ENCODE data around the gene GTF3C1.

Gene GTF3C1

DNA sequence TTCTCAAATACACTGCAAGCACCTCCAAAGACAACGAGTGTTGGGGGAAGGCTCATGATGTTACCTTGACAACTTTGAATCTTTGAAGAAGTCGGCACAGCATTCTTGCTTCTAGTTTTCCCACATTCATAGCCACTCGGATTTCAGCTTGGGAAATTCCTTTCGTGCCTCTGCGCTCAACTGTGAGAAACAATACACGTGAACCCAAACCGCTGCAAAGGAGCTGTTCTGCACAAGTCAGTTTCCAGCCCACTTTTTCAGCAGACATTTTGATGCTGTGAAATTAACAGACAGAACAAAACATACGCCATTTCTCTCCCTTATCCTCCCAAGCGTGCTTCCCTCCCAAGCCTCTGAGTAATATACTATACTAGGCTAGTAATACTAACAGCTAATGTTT is 41.2 kb downstream of the GTF3C1 start:
- Histone ChIP-seq H3K27me3 (ENCODE audit: control insufficient read depth, insufficient read depth, low read length) (no peaks in the 10 kb centered on the region), H3K4me2 (ENCODE audit: low read length) (no peak overlapping the region), H3K4me3 (ENCODE audit: low read depth, low read length) (no peak overlapping the region), H3K4me1 (peaks cover 15% of the 10 kb centered on the region), H2AFZ (no peak overlapping the region), H3K36me3 (ENCODE audit: control insufficient read depth, insufficient read depth, low read length) (no peaks in the 10 kb centered on the region), H3K79me2 (no peaks in the 10 kb centered on the region), H3K9ac (no peak overlapping the region), H3K9me3 (ENCODE audit: control insufficient read depth, low read length) (no peaks in the 10 kb centered on the region), H3K27ac (peak overlapping the region; percentile 36)
- TF ChIP-seq, protein P1, sequence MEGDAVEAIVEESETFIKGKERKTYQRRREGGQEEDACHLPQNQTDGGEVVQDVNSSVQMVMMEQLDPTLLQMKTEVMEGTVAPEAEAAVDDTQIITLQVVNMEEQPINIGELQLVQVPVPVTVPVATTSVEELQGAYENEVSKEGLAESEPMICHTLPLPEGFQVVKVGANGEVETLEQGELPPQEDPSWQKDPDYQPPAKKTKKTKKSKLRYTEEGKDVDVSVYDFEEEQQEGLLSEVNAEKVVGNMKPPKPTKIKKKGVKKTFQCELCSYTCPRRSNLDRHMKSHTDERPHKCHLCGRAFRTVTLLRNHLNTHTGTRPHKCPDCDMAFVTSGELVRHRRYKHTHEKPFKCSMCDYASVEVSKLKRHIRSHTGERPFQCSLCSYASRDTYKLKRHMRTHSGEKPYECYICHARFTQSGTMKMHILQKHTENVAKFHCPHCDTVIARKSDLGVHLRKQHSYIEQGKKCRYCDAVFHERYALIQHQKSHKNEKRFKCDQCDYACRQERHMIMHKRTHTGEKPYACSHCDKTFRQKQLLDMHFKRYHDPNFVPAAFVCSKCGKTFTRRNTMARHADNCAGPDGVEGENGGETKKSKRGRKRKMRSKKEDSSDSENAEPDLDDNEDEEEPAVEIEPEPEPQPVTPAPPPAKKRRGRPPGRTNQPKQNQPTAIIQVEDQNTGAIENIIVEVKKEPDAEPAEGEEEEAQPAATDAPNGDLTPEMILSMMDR (IDR thresholded peaks at IDR 0.05) = no peak

DNA sequence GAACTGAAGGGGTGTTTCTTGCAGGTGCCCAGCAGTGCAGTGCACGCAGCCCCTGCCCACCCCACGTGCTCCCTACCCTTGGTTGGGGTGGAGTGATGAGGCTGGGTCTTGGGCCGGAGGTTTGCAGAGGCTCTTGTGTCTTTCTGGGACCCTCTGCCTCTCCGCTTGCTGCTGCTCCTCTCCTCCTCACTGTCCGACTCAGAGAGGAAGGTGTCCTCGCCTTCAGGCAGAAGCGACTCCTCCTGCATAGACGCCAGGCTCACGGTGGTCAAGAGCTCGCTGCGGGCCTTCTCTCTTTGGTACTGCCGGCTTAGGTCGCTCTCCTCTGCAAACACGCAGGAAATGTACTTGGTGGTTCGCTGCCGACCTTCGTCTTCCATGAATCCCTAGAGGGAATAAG is 42.9 kb downstream of the GTF3C1 start:
- TF ChIP-seq, protein P1 (IDR thresholded peaks at IDR 0.05) = no peak

DNA sequence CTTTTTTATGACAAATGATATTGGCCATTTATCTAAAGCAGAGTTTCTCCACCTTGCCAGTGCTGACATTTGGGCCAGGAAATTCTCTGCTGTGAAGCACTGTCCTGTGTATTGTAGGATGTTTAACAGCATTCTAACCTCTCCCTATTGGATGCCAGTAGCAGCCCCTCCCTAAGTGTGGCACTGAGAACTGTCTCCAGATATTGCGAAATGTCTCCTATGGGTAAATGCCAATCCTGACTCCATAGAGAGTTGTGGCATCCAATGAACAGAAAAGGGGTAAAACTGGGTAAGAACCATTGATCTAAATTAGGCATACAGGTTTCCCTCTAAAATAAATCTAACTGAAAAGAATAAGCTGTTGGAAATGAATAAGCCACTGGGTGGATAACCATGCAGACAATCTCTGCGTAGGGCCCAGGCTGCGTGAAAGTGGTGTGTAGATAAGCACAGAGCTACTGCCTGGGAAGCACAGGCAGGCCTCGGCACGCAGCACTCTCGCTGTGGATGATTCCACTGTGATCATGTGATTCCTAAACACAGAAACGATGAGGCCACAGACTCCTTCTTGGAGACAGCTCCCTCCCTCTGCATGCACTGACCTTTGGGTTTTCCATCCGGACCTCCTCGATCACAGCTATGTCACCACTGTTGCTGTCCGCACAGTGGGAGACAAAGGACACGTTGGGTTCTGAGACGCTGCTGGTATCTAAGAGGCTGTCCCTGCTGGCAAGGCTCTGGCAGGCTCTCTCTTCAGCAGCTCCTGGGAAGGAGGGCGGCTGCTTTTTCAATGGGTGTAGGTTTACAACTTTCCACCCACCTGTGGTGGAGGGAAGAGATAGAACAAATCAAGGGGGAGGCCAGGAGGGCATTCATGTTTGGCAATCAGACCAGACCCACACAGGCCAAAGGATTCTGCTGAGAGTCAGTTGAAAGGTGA is 44.1 kb downstream of the GTF3C1 start:
- peaks cover 3% of the 10 kb centered on the region for H3K4me1 ChIP-seq
- H3K4me2 ChIP-seq (ENCODE audit: low read length) = no peak overlapping the region
- no peak overlapping the region for H3K9ac ChIP-seq
- H3K27me3 ChIP-seq (ENCODE audit: control insufficient read depth, insufficient read depth, low read length) = no peaks in the 10 kb centered on the region
- no peaks in the 10 kb centered on the region for H3K36me3 ChIP-seq (ENCODE audit: control insufficient read depth, insufficient read depth, low read length)
- no peaks in the 10 kb centered on the region for H3K79me2 ChIP-seq
- no peaks in the 10 kb centered on the region for H3K9me3 ChIP-seq (ENCODE audit: control insufficient read depth, low read length)
- no peak overlapping the region for H2AFZ ChIP-seq
- TF ChIP-seq, protein P1 (IDR thresholded peaks at IDR 0.05) = no peak
- H3K27ac ChIP-seq = no peak overlapping the region
- no peak overlapping the region for H3K4me3 ChIP-seq (ENCODE audit: low read depth, low read length)

More for the DNA sequence above, 42.9 kb downstream of the GTF3C1 start:
- H3K4me1 ChIP-seq = peaks cover 7% of the 10 kb centered on the region
- H2AFZ ChIP-seq = no peak overlapping the region
- no peak overlapping the region for H3K4me3 ChIP-seq (ENCODE audit: low read depth, low read length)
- H3K36me3 ChIP-seq (ENCODE audit: control insufficient read depth, insufficient read depth, low read length) = no peaks in the 10 kb centered on the region
- H3K9ac ChIP-seq = no peak overlapping the region
- H3K27ac ChIP-seq = no peak overlapping the region
- H3K9me3 ChIP-seq (ENCODE audit: control insufficient read depth, low read length) = no peaks in the 10 kb centered on the region
- no peak overlapping the region for H3K4me2 ChIP-seq (ENCODE audit: low read length)
- H3K79me2 ChIP-seq = no peaks in the 10 kb centered on the region
- no peaks in the 10 kb centered on the region for H3K27me3 ChIP-seq (ENCODE audit: control insufficient read depth, insufficient read depth, low read length)

DNA sequence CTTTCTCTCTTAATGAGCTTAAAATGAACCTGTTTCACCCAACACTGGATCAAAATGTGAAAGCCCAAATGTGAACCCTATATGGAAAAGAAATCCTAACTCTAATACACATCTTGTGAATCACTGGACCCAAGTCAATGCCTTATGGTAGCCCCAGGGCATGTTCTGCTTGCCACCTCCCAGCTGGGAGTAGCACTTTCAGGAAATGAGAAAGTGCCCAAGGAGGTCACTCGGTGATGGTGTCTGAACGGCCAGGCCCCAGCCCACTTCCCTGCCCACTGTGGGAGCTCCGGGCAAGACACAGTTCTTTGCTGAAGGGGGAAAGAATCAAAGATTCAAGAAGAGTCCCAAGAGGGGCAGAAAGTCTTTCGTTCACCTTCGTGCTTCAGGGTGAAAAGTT is 46.1 kb downstream of the GTF3C1 start:
- Histone ChIP-seq H3K36me3 (ENCODE audit: control insufficient read depth, insufficient read depth, low read length) (no peaks in the 10 kb centered on the region), H3K4me1 (peaks cover 3% of the 10 kb centered on the region), H3K4me2 (ENCODE audit: low read length) (no peak overlapping the region), H3K27me3 (ENCODE audit: control insufficient read depth, insufficient read depth, low read length) (no peaks in the 10 kb centered on the region), H3K4me3 (ENCODE audit: low read depth, low read length) (no peak overlapping the region), H3K9ac (no peak overlapping the region), H3K9me3 (ENCODE audit: control insufficient read depth, low read length) (no peaks in the 10 kb centered on the region), H2AFZ (no peak overlapping the region), H3K27ac (no peak overlapping the region), H3K79me2 (no peaks in the 10 kb centered on the region)
- TF ChIP-seq, protein P1 (IDR thresholded peaks at IDR 0.05) = no peak
